ENCODE measurements around the gene DPP7. TPM values are rescaled to one million over a fixed set of nuclear protein-coding genes. Genes with fewer than 3 reads are reported as not detected.
A peak's percentile ranks its signal among the peaks of the same experiment; 100 is the strongest.

DPP7 gene
- total RNA-seq, 2 experiments from 2014 or later: 154 to 182 TPM

DNA sequence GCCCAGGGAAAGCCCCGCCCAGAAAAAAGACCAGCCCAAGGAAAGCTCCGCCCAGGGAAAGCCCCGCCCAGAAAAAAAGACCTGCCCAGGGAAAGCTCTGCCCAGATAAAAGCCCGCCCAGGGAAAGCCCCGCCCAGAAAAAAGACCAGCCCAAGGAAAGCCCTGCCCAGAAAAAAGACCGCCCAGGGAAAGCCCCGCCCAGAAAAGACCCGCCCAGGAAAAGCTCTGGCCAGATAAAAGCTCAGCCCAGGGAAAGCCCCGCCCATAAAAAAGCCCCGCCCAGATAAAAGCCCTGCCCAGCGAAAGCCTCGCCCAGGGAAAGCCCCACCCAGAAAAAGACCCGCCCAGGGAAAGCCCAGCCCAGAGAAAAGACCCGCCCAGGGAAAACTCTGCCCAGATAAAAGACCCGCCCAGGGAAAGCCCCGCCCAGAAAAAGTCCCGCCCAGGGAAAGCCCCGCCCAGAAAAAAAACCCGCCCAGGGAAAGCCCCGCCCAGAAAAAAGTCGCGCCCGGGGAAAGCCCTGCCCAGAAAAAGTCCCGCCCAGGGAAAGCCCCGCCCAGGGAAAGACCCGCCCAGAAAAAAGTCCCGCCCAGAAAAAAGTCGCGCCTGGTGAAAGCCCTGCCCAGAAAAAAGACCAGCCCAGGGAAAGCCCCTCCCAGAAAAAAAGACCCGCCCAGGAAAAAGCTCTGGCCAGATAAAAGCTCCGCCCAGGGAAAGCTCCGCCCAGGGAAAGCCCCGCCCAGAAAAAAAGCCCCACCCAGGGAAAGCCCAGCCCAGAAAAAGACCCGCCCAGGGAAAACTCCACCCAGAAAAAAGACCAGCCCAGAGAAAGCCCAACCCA lies 36.3 kb upstream of the DPP7 start:
- Histone ChIP-seq H3K36me3 (ENCODE audit: insufficient read depth, low read length) (no peaks in the 10 kb centered on the region), H3K9me2 (ENCODE audit: insufficient read depth, low read length) (no peaks in the 10 kb centered on the region), H4K20me1 (ENCODE audit: insufficient read depth, low read length) (no peaks in the 10 kb centered on the region), H3K79me2 (ENCODE audit: insufficient read depth, low read depth, low read length) (no peaks in the 10 kb centered on the region), H3K9me3 (ENCODE audit: low read length) (no peaks in the 10 kb centered on the region), H3K4me1 (ENCODE audit: insufficient read depth, low read length, poor library complexity, severe bottlenecking) (peaks cover 17% of the 10 kb centered on the region), H3K4me2 (ENCODE audit: low read length) (peak overlapping the region; percentile 55), H3K27ac (ENCODE audit: low read depth, low read length, poor library complexity, severe bottlenecking) (peak overlapping the region; percentile 42), H3K4me3 (ENCODE audit: low read depth, low read length, poor library complexity, severe bottlenecking) (peak overlapping the region; percentile 40), H2AFZ (ENCODE audit: low read length) (no peak overlapping the region)
- TF ChIP-seq, protein P1, sequence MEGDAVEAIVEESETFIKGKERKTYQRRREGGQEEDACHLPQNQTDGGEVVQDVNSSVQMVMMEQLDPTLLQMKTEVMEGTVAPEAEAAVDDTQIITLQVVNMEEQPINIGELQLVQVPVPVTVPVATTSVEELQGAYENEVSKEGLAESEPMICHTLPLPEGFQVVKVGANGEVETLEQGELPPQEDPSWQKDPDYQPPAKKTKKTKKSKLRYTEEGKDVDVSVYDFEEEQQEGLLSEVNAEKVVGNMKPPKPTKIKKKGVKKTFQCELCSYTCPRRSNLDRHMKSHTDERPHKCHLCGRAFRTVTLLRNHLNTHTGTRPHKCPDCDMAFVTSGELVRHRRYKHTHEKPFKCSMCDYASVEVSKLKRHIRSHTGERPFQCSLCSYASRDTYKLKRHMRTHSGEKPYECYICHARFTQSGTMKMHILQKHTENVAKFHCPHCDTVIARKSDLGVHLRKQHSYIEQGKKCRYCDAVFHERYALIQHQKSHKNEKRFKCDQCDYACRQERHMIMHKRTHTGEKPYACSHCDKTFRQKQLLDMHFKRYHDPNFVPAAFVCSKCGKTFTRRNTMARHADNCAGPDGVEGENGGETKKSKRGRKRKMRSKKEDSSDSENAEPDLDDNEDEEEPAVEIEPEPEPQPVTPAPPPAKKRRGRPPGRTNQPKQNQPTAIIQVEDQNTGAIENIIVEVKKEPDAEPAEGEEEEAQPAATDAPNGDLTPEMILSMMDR (conservative IDR thresholded peaks at IDR 0.05; ENCODE audit: low read length): no peak
- TF ChIP-seq EZH2phosphoT487 (IDR thresholded peaks at IDR 0.05; ENCODE audit: borderline replicate concordance, low read depth, low read length): no peak
- no TSS peak for BruUV-seq (replicated peaks)
- intact Hi-C loops (cut with micrococcal nuclease; ENCODE audit: unreplicated experiment): loop anchor here (1.0 to 10.0 kb wide), 6 partner anchors 22 to 606 kb away; partner anchors contain the start of genes ANAPC2, MAN1B1, NOTCH1 and SSNA1
- DNase-seq (ENCODE audit: low spot score): peak; percentile 95
- CTCF ChIA-PET (ENCODE audit: unreplicated experiment): interaction anchor here (1.7 kb wide), 1 partner anchor 21 kb away, joined by 5 read pairs; no protein-coding TSS in a partner anchor
- POLR2A ChIA-PET: interaction anchor here (0.6 to 3.7 kb wide), 28 partner anchors 8 to 748 kb away, joined by 3 to 52 read pairs (median 5); partner anchors contain the start of gene SSNA1

DNA sequence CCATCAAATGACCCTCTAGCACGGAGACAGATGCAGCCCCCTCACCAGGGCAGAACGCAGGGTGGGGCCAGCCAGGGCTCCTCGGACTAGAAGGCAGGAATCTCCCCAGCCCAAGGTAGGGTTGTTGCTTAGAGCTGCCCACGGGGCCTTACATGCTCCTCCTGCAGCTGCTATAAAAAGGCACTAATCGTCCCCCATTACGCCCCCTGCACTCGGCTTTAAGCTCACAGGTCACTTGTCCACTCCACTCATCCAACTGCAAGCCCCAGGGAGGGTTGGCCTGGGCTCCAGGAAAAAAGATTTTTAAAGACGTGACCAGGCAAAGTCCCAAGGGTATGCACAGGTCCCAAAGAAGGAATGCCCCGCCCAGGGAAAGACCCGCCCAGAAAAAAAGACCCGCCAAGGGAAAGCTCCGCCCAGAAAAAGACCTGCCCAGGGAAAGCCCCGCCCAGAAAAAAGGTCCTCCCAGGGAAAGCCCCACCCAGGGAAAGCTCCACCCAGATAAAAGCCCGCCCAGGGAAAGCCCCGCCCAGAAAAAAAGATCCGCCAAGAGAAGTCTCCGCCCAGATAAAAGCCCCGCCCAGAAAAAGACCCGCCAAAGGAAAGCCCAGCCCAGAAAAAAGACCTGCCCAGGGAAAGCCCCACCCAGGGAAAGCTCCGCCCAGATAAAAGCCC lies 35.5 kb upstream of the DPP7 start:
- CTCF ChIA-PET (ENCODE audit: unreplicated experiment): interaction anchor here (1.7 kb wide), 1 partner anchor 21 kb away, joined by 5 read pairs; no protein-coding TSS in a partner anchor
- H3K4me3 ChIP-seq (ENCODE audit: low read depth, low read length, poor library complexity, severe bottlenecking): peak overlapping the region; percentile 39
- no peaks in the 10 kb centered on the region for H3K9me3 ChIP-seq (ENCODE audit: low read length)
- H3K36me3 ChIP-seq (ENCODE audit: insufficient read depth, low read length): no peaks in the 10 kb centered on the region
- BruUV-seq (replicated peaks): no TSS peak
- no peaks in the 10 kb centered on the region for H3K9me2 ChIP-seq (ENCODE audit: insufficient read depth, low read length)
- H4K20me1 ChIP-seq (ENCODE audit: insufficient read depth, low read length): no peaks in the 10 kb centered on the region
- H3K4me2 ChIP-seq (ENCODE audit: low read length): peak overlapping the region; percentile 54
- peaks cover 17% of the 10 kb centered on the region for H3K4me1 ChIP-seq (ENCODE audit: insufficient read depth, low read length, poor library complexity, severe bottlenecking)
- intact Hi-C loops (cut with micrococcal nuclease; ENCODE audit: unreplicated experiment): loop anchor here (2.0 to 10.0 kb wide), 5 partner anchors 33 to 605 kb away; partner anchors contain the start of genes ANAPC2, MAN1B1, NOTCH1 and SSNA1
- H3K27ac ChIP-seq (ENCODE audit: low read depth, low read length, poor library complexity, severe bottlenecking): peak overlapping the region; percentile 42
- no peak for TF ChIP-seq EZH2phosphoT487 (IDR thresholded peaks at IDR 0.05; ENCODE audit: borderline replicate concordance, low read depth, low read length)
- TF ChIP-seq, protein P1 (conservative IDR thresholded peaks at IDR 0.05; ENCODE audit: low read length): no peak
- no peaks in the 10 kb centered on the region for H3K79me2 ChIP-seq (ENCODE audit: insufficient read depth, low read depth, low read length)
- POLR2A ChIA-PET: interaction anchor here (0.6 to 3.7 kb wide), 20 partner anchors 9 to 749 kb away, joined by 3 to 52 read pairs (median 5); partner anchors contain the start of gene SSNA1
- peak; percentile 60 for DNase-seq (ENCODE audit: low spot score)
- H2AFZ ChIP-seq (ENCODE audit: low read length): peak overlapping the region; percentile 48; the same call in 1 of the 2 replicates

Data from OCI-LY7 (cell line).